Measurements from ENCODE around the gene ZFC3H1. TPM values are rescaled to one million over a fixed set of nuclear protein-coding genes. Genes with fewer than 3 reads are reported as not detected.

The ZFC3H1 gene
- total RNA-seq, 4 donors from 2014 or later = 52.0 to 202 (median 71.5) TPM

DNA sequence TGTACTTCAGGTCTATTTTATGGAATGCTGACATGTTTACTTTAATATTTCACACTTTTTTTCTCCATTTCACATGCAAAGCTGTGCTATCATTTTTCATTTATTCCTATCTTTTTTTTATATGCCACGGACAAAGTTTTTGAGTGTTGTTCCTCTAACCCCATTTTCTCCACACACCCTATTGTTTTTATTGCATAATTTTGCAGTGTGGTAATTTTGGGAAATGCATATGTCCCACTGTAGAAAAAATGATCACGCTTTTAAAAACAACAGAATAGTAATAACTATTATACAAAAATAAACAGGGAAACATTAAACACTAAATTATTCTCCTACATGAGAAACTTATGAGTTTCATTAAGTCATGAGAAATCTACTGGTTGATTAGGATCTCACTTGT, 14.2 kb downstream of the ZFC3H1 start:
- peaks cover 31% of the 10 kb centered on the region for H3K36me3 ChIP-seq
- H3K4me1 ChIP-seq = peaks cover 17% of the 10 kb centered on the region
- WGBS = 83% methylated on average over 2 of the region's 2 CpGs

DNA sequence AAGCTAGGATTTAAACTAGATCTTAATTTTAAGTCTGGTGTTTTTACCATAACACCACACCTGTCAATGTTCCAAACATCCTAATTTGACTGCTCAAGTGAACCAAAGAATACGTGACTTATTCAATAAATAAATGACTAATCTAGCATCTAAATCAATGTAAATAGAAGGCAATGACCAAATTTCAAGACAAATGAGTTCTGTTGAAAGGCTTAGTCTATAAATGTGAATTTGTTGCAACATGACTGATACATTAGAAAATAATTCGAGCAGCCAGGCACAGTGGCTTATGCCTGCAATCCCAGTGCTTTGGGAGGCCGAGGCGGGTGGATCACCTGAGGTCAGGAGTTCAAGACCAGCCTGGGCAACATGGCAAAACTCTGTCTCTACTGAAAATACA, 15.1 kb downstream of the ZFC3H1 start:
- Histone ChIP-seq H3K9me3 (no peaks in the 10 kb centered on the region), H3K27me3 (no peaks in the 10 kb centered on the region), H3K4me3 (no peak overlapping the region), H3K4me1 (peaks cover 17% of the 10 kb centered on the region), H3K36me3 (peaks cover 39% of the 10 kb centered on the region), H3K27ac (no peak overlapping the region)
- TF ChIP-seq, protein P1, sequence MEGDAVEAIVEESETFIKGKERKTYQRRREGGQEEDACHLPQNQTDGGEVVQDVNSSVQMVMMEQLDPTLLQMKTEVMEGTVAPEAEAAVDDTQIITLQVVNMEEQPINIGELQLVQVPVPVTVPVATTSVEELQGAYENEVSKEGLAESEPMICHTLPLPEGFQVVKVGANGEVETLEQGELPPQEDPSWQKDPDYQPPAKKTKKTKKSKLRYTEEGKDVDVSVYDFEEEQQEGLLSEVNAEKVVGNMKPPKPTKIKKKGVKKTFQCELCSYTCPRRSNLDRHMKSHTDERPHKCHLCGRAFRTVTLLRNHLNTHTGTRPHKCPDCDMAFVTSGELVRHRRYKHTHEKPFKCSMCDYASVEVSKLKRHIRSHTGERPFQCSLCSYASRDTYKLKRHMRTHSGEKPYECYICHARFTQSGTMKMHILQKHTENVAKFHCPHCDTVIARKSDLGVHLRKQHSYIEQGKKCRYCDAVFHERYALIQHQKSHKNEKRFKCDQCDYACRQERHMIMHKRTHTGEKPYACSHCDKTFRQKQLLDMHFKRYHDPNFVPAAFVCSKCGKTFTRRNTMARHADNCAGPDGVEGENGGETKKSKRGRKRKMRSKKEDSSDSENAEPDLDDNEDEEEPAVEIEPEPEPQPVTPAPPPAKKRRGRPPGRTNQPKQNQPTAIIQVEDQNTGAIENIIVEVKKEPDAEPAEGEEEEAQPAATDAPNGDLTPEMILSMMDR (IDR thresholded peaks at IDR 0.05) = no peak
- TF ChIP-seq POLR2A (IDR thresholded peaks at IDR 0.05) = no peak
- no peak for TF ChIP-seq EP300 (IDR thresholded peaks at IDR 0.05)
- no peak for TF ChIP-seq POLR2AphosphoS5 (IDR thresholded peaks at IDR 0.05)
- DNase-seq (ENCODE audit: low spot score in 2 of 2) = no peak
- WGBS = 85% methylated on average over 4 of the region's 4 CpGs

More for the DNA sequence above, 14.2 kb downstream of the ZFC3H1 start:
- no peak overlapping the region for H3K27ac ChIP-seq
- H3K27me3 ChIP-seq = no peaks in the 10 kb centered on the region
- TF ChIP-seq POLR2A (IDR thresholded peaks at IDR 0.05) (no peak), EP300 (IDR thresholded peaks at IDR 0.05) (no peak), POLR2AphosphoS5 (IDR thresholded peaks at IDR 0.05) (no peak)
- TF ChIP-seq, protein P1 (IDR thresholded peaks at IDR 0.05) = no peak
- H3K9me3 ChIP-seq = no peaks in the 10 kb centered on the region
- H3K4me3 ChIP-seq = no peak overlapping the region
- DNase-seq (ENCODE audit: low spot score in 2 of 2) = no peak

DNA sequence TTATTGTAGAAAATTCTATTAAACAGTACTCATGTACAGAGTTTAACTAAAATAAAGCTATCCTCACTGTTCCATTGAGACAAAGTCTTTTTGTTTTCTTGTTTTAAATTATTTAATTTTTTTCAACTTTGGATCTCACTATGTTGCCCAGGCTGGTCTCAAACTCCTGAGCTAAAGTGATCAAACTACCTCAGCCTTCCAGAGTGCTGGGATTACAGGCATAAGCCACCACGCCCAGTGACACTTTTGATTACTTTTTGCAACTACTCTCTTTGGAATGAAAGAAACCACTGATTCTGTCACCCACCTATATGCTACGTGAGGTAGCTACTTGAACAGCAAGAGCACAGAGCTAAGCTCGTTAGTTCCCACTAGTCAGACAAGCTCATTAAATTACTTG, 17.1 kb downstream of the ZFC3H1 start:
- no peak overlapping the region for H3K27ac ChIP-seq
- no peak overlapping the region for H3K4me3 ChIP-seq
- no peak for DNase-seq (ENCODE audit: low spot score in 2 of 2)
- peaks cover 53% of the 10 kb centered on the region for H3K36me3 ChIP-seq
- H3K4me1 ChIP-seq = peaks cover 14% of the 10 kb centered on the region
- H3K9me3 ChIP-seq = no peaks in the 10 kb centered on the region
- WGBS = 97% methylated on average over 3 of the region's 3 CpGs
- TF ChIP-seq POLR2AphosphoS5 (IDR thresholded peaks at IDR 0.05) = no peak
- TF ChIP-seq POLR2A (IDR thresholded peaks at IDR 0.05) = no peak
- no peak for TF ChIP-seq EP300 (IDR thresholded peaks at IDR 0.05)
- TF ChIP-seq, protein P1 (IDR thresholded peaks at IDR 0.05) = no peak
- H3K27me3 ChIP-seq = no peaks in the 10 kb centered on the region

DNA sequence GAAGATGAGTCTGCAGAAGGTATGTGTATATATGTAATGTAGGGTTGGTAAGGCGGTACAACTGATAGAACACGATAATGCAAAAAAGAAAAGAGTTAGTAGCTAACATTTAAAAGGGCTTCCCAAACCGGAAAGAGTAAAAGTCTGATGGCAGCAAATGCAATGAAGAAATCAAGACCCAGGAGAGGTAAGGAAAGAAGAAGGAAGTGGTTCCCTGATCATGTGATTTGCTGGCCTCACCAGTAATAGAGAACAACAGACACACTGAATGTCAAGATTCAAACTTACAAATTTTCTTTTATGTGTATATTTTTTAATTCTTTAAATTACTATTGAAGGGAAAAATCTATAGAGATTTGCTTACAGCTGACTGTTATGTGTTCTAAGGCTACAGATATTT, 18.4 kb downstream of the ZFC3H1 start:
- Histone ChIP-seq H3K4me1 (peaks cover 8% of the 10 kb centered on the region), H3K27me3 (no peaks in the 10 kb centered on the region), H3K36me3 (peaks cover 58% of the 10 kb centered on the region), H3K4me3 (no peak overlapping the region), H3K9me3 (no peaks in the 10 kb centered on the region), H3K27ac (no peak overlapping the region)
- TF ChIP-seq EP300 (IDR thresholded peaks at IDR 0.05) = no peak
- TF ChIP-seq, protein P1 (IDR thresholded peaks at IDR 0.05) = no peak
- no peak for TF ChIP-seq POLR2AphosphoS5 (IDR thresholded peaks at IDR 0.05)
- no peak for TF ChIP-seq POLR2A (IDR thresholded peaks at IDR 0.05)
- no peak for DNase-seq (ENCODE audit: low spot score in 2 of 2)
- 85% methylated on average over 3 of the region's 3 CpGs for WGBS

DNA sequence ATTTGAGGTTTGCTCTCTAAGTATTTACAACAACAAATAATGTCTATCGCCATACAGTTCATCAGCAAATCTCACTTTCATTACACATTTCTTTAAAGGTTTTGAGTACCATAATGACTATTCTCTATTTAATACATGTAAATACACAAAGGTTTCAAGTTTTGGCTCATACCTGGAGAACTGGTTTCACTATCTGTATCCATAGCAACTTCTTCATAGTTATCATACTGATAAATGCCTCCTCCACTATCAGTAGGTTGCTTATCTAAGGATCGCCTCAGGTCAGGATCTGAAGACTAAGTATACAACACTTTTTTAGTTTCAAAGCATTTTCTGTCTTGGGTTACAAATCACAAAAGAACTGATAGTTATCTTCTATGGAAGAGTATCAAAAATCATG, 21.4 kb downstream of the ZFC3H1 start:
- Histone ChIP-seq H3K27me3 (no peaks in the 10 kb centered on the region), H3K36me3 (peaks cover 66% of the 10 kb centered on the region), H3K27ac (no peak overlapping the region), H3K4me1 (peaks cover 3% of the 10 kb centered on the region), H3K4me3 (no peak overlapping the region), H3K9me3 (no peaks in the 10 kb centered on the region)
- no peak for DNase-seq (ENCODE audit: low spot score in 2 of 2)
- WGBS = 62% methylated on average over 2 of the region's 2 CpGs
- TF ChIP-seq, protein P1 (IDR thresholded peaks at IDR 0.05) = no peak
- TF ChIP-seq EP300 (IDR thresholded peaks at IDR 0.05) (no peak), POLR2A (IDR thresholded peaks at IDR 0.05) (no peak), POLR2AphosphoS5 (IDR thresholded peaks at IDR 0.05) (no peak)

Measured in suprapubic skin (tissue), 4 donors.